Measurements from ENCODE around the gene OR51I2.

Gene OR51I2

GRCh38 chr11:5505363-5506048 lies 56.4 kb downstream of the OR51I2 start:
- DNase-seq (ENCODE audit: insufficient read length, low spot score) (no peak), FAIRE-seq (no peak)

All from GM19239 (cell line).